Eye (tissue), 1 donor: ENCODE results near the gene ZMYND8.
"Not testable (repeated sequence)": the region's sequence is repeated elsewhere in the genome, so short reads cannot be mapped to it uniquely, and the experiment has no call there.

ENCODE experiments used
- DNase-seq: peaks from one replicate; pipeline ENCODE4 v3.0.0-alpha.2; 2015

The ZMYND8 gene

GRCh38 chr20:47222468-47223119 is 133.9 kb downstream of the ZMYND8 start:
- no peak for DNase-seq

DNA sequence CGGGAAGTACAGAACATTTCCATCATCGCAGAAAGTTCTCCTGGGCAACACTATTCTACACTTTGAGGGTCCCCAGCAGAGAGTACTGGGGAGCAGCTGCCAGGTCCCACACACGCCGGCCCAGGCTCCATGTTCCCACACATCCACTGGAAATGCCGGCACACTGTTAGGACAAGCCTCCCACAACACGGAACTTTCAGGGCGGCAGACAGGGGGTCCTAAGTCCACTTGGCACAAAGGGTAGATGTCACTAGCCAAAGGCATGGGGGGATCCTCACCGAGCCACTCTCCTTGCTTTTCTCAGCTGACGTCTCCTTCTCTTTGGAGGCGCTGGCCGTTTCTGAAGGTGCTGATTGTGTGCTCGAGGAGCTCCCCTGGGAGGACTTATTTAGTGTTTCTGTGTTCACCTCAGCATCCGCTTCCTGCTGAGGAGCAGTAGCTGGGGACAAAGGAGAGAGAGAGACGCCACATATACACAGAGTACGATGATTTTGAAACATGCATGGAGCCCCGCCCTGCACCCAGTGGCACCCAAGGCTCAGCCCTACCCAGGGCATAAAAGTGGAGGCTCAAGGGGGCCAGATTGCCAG is 135.4 kb downstream of the ZMYND8 start:
- DNase-seq = no peak

DNA sequence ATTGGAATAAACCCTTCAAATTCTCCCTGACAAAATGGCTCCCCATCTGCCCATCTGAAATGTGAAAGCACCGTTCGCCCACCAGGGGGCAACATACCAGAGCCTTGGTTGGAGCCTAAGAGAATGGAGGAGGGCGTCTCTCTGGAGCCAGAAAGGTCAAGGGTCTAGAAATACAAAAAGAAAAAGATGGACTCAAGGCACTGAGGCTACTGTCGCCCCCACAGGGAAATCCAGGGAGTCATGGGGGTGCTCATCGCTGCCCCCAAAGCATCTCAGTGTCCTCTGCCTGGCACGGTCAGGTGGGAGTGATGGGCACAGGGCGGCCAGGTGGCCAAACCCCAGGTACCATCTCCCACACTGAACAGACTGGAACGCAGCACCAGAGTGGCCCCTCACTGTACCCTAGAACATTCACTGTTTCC is 136.3 kb downstream of the ZMYND8 start:
- peak; percentile 44 for DNase-seq

GRCh38 chr20:47217482-47218446 is 138.7 kb downstream of the ZMYND8 start:
- DNase-seq = no peak

DNA sequence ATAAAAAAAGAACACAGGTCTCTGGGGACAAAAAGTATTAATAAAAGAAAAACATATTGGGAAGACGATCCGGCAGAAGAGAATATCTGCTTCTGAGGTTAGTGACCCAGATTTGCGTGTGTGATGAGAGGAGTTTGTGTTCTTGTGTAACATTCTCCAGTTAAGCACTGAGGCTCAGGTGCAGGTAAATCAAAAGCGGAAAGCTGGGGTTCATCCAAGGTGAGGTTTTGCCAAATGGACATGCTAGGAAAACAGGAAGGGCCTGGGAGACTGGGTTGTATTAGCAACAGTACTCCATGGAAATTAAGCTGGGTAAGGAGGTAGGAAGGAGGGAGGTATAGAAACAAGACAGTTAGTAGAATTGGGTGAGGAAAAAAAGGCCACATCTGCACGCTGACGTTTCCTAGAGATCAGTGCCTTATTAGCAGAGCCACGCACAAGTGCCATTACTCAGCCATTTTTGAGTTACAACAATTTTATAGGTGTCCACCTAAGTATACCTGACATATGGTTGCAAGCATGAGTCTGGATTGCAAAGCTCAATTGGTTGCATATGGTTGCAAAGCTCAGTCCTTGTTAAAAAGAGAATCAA is 139.6 kb downstream of the ZMYND8 start:
- DNase-seq = no peak

GRCh38 chr20:47215653-47216397 is 140.7 kb downstream of the ZMYND8 start:
- no peak for DNase-seq

GRCh38 chr20:47213966-47214365 is 142.5 kb downstream of the ZMYND8 start:
- DNase-seq = no peak

DNA sequence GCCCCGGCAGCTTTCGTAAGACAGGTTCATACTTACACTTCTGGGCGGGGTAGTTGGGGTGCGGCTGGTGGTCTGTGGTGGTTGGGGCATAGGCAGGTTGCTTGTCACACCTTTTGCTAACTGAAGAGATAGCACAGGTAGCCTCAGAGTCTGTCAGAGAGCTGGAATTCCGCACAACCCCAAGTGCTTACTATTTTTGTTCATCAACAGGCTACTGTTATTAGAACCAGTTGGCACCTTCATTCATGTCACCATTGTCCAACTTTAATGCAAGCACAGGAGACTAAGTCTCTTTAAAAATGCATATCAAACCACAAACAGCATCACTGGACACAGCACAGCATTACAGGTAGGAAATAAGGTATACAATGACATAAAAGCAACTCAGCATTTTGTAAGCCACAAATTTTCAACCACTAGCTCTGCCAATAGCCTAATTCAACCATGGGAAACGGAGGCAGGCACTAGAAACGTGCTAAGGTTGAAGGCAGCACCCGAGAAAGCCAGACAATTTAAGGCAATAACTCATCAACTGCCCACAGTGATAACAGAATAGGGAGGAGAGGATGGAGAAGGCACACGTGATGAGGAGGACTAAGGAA is 143.8 kb downstream of the ZMYND8 start:
- no peak for DNase-seq

GRCh38 chr20:47211036-47211435 is 145.5 kb downstream of the ZMYND8 start:
- DNase-seq = no peak

- no peak for DNase-seq
These were observed 146.0 kb downstream of the ZMYND8 start for GRCh38 chr20:47210470-47210869.

GRCh38 chr20:47209982-47210381 is 146.5 kb downstream of the ZMYND8 start:
- no peak for DNase-seq

GRCh38 chr20:47208534-47209174 is 147.8 kb downstream of the ZMYND8 start:
- DNase-seq = no peak

GRCh38 chr20:47206962-47207641 is 149.4 kb downstream of the ZMYND8 start:
- peak; percentile 30 for DNase-seq

DNA sequence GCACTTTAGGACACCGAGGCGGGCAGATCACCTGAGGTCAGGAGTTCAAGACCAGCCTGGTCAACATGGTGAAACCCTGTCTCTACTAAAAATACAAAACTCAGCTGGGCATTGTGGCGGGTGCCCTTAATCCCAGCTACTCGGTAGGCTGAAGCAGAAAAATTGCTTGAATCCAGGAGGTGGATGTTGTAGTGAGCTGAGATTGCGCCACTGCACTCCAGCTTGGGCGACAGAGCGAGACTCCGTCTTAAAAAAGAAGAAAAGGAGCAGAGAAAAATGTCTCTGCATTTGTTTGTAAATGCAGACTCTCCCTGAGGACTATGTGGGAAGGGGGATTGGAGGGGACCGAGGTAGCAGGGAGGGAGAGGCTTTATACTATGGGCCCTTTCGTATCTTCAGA is 149.9 kb downstream of the ZMYND8 start:
- DNase-seq = not testable (repeated sequence)

DNA sequence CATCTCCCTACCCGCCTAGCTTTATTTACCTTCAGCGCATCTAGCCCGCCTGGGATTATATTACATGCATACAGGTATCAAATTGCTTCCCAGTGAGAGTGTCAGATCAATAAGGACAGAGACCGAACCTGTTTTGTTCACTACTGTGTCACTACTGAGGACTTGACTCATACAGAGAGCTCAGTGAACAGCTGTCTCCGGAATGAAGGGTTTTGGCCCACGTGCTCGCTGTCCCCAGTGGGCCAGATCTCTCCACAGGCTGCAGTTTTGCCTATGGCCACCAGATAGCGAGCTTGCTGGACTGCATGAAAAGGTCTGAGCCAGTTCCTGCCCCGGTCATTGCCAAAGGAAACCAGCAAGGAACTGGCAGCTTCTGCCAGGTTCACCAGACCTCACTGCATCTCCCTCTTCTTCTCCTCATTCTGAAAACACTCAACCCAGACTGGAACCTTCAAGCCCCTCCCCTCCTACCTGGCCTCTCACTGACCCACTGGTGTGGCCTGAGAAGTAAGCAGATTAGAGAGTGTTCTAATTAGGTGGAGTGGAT is 150.8 kb downstream of the ZMYND8 start:
- DNase-seq = peak; percentile 85

- not testable (repeated sequence) for DNase-seq
These were observed 151.7 kb downstream of the ZMYND8 start for GRCh38 chr20:47204850-47205122.

DNA sequence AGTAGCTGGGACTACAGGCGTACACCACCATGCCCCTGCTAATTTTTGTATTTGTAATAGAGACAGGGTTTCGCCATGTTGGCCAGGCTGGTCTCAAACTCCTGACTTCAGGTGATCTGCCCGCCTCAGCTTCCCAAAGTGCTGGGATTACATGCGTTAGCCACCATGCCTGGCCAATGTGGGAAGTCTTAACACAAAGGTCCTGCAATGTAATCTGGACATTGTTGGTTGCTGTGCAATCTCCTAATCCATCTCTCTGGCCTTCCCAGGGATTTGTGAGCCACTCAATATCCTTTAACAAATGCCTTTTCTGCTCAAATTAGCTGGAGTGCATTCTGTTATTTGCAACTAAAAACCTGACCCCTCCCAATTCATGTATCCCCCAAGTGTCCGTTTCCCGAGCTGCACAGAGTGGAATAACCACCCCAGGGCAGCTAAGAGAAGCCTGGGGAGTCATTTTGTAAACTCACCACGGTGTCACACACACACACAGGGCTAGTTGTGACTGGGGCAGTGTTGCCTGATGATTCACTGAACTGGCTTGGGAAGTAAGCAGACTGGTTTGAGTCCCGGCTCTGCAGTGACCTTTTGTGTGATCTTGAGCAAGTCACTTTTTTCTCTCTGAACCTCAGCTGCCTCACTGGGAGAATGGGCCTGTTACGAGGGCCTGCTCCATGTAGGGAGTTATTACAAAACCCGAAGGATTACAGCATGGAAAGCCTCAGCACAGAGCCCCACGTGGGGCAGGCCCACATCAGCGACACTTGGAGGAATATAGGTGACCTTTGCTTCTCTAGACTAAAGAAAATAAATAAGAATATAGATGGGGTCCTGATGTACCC is 152.3 kb downstream of the ZMYND8 start:
- DNase-seq = no peak

GRCh38 chr20:47202733-47203667 is 153.5 kb downstream of the ZMYND8 start:
- no peak for DNase-seq
